B cell (primary cell): Measurements from ENCODE around the gene NHEJ1.

ENCODE experiments used
- CTCF ChIP-seq: fragments of 200-600 bp; IDR thresholded peaks from one replicate; pipeline ENCODE4 v1.8.0; 2022; ENCODE audit warnings: antibody characterized with exemption, mild to moderate bottlenecking
- EZH2 ChIP-seq: IDR thresholded peaks from 2 replicates; pipeline ENCODE4 v1.6.1; 2012; ENCODE audit warnings: borderline replicate concordance, low read depth, mild to moderate bottlenecking, moderate library complexity, low read length; ENCODE audit not compliant: insufficient read depth, poor library complexity, severe bottlenecking

DNA sequence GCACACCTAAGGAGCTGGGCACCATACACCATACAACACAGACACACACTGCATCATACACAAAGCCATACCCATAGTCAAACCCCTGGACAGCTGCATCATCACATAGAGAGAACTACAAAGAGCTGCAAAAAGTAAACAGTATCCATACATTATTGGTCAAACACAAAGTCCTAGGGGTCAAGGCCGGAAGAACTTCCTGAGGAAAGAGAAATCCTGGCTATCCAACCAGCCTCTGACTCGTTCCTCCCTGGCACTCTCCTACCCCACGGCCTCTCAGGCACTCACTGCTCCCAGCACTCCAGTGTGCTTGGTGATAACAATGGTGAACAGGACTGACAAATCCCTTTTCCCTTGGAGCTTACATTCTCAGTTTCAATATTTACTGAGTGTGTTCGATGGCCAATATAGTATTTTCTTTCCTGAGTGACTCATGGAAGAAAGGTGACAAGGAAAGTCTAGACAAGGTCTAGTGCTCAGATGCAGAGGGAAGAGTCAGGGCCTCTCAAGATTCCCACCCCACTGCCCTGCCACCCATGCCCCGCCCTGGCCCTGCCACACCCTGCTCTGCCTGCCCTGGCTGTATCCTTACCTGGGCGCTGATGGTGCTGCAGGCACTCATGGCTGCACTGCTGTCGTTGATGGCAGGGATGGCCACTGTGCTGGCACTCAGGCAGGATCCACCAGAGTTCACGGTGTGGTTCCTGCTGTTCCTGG, 122.7 kb downstream of the NHEJ1 start:
- no peak for TF ChIP-seq CTCF
- no peak for TF ChIP-seq EZH2
